Fibroblast of lung (primary cell): ENCODE data around the gene ABL1. TPM values are rescaled to one million over a fixed set of nuclear protein-coding genes. Genes with fewer than 3 reads are reported as not detected.

Experiments
- DNase-seq, 2 donors: peaks; one replicate each; pipeline versions ENCODE4 v3.0.0 to v3.0.0-alpha.2; 2010; ENCODE audit warnings: low read depth in 2 of 2
- H2AFZ ChIP-seq: 2 replicates; pipeline ENCODE4 v1.5.1; 2012; ENCODE audit warnings: low read length, control low read depth, inconsistent platforms
- H3K27ac ChIP-seq: 2 replicates; pipeline ENCODE4 v1.5.1; 2011; ENCODE audit warnings: low read length, control low read depth; ENCODE audit not compliant: insufficient read depth
- H3K27me3 ChIP-seq: 2 replicates; pipeline ENCODE4 v1.5.1; 2011; ENCODE audit warnings: mild to moderate bottlenecking, low read length; ENCODE audit not compliant: control insufficient read depth, insufficient read depth
- H3K36me3 ChIP-seq: 2 replicates; pipeline ENCODE4 v1.5.1; 2011; ENCODE audit warnings: low read length; ENCODE audit not compliant: control insufficient read depth, insufficient read depth
- H3K4me1 ChIP-seq: 2 replicates; pipeline ENCODE4 v1.5.1; 2011; ENCODE audit warnings: low read length; ENCODE audit not compliant: control insufficient read depth, insufficient read depth; ENCODE audit errors: extremely low read depth
- H3K4me2 ChIP-seq: 2 replicates; pipeline ENCODE4 v1.5.1; 2011; ENCODE audit warnings: low read length, control low read depth; ENCODE audit not compliant: insufficient read depth; ENCODE audit errors: extremely low read depth
- H3K4me3 ChIP-seq, 4 experiments: fragments of 200-600 bp in 1 of 4; sonication (generic) in 1 of 4; replicated peaks in 1 of 4; 2 replicates each; pipeline ENCODE4 v1.5.1; 2011 to 2016; ENCODE audit warnings: low read length in 4 of 4, low read depth in 3 of 4, mild to moderate bottlenecking in 3 of 4, control low read depth in 2 of 4, inconsistent platforms in 1 of 4, mixed read lengths in 1 of 4; ENCODE audit not compliant: insufficient read depth in 1 of 4; ENCODE audit errors: control extremely low read depth in 1 of 4
- H3K79me2 ChIP-seq: 2 replicates; pipeline ENCODE4 v1.5.1; 2012; ENCODE audit warnings: mild to moderate bottlenecking, low read length, inconsistent platforms; ENCODE audit not compliant: control insufficient read depth, insufficient read depth
- H3K9ac ChIP-seq: 2 replicates; pipeline ENCODE4 v1.5.1; 2011; ENCODE audit warnings: mild to moderate bottlenecking, low read length, control low read depth; ENCODE audit not compliant: insufficient read depth
- H3K9me3 ChIP-seq: 2 replicates; pipeline ENCODE4 v1.5.1; 2012; ENCODE audit warnings: low read depth, low read length; ENCODE audit not compliant: control insufficient read depth, insufficient read depth
- H4K20me1 ChIP-seq: 2 replicates; pipeline ENCODE4 v1.5.1; 2011; ENCODE audit warnings: low read length; ENCODE audit not compliant: control insufficient read depth, insufficient read depth; ENCODE audit errors: extremely low read depth
- CTCF ChIP-seq, 2 donors: IDR thresholded peaks in 1 of 2; conservative IDR thresholded peaks in 1 of 2; 1 replicate in 1 of 2; 2 replicates in 1 of 2; pipeline ENCODE4 v1.5.1; 2011 to 2012; ENCODE audit warnings: low read length in 2 of 2, control low read depth in 1 of 2, inconsistent platforms in 1 of 2, low read depth in 1 of 2, mild to moderate bottlenecking in 1 of 2
- EZH2 ChIP-seq: IDR thresholded peaks from 2 replicates; pipeline ENCODE4 v1.5.1; 2012; ENCODE audit warnings: low read length, control low read depth, mild to moderate bottlenecking; ENCODE audit errors: missing control alignments
- polyA plus RNA-seq, 2 donors: library from polyadenylated mRNA; depleted of rRNA in 1 of 2; stranded (reverse) in 1 of 2; unstranded in 1 of 2; fragments of >200 nt; gene quantifications; 2 replicates each; pipeline ENCODE4 v1.2.1, GENCODE V29; 2011 to 2012; ENCODE audit warnings: missing spikeins in 1 of 2
- total RNA-seq: library from RNA; depleted of rRNA; stranded (reverse); fragments of >200 nt; gene quantifications from 2 replicates; pipeline ENCODE4 v1.2.1, GENCODE V29; 2014

The ABL1 gene
- total and polyA plus RNA-seq, 2 donors (not counting 1 experiment from before 2014, with no cell fraction given): 46.6 to 65.4 TPM

GRCh38 chr9:130825809-130826208 is 9.2 kb upstream of the ABL1 start:
- H3K27ac ChIP-seq: peak overlapping the region; percentile 71
- peak overlapping the region in 1 of 4 experiments; percentile 47 for H3K4me3 ChIP-seq
- no peak for TF ChIP-seq EZH2
- TF ChIP-seq CTCF (conservative IDR thresholded peaks at IDR 0.05 in 1 of 2, IDR thresholded peaks at IDR 0.05 in 1 of 2; ENCODE audit: low read depth in 1 of 2, low read length in 2 of 2): no peak
- no peak overlapping the region for H3K9ac ChIP-seq
- H2AFZ ChIP-seq: no peak overlapping the region
- H3K4me1 ChIP-seq: peaks cover 21% of the 10 kb centered on the region
- no peak for DNase-seq
- no peaks in the 10 kb centered on the region for H3K27me3 ChIP-seq
- no peaks in the 10 kb centered on the region for H3K36me3 ChIP-seq
- peak overlapping the region; percentile 75 for H3K4me2 ChIP-seq
- no peaks in the 10 kb centered on the region for H3K9me3 ChIP-seq
- H3K79me2 ChIP-seq: peaks cover 16% of the 10 kb centered on the region
- H4K20me1 ChIP-seq: no peaks in the 10 kb centered on the region

- Histone ChIP-seq H2AFZ (no peak overlapping the region), H3K4me1 (peaks cover 24% of the 10 kb centered on the region), H3K27ac (no peak overlapping the region), H3K4me3 (no peak overlapping the region), H3K9ac (no peak overlapping the region), H3K9me3 (no peaks in the 10 kb centered on the region), H3K36me3 (no peaks in the 10 kb centered on the region), H3K27me3 (no peaks in the 10 kb centered on the region), H4K20me1 (no peaks in the 10 kb centered on the region), H3K79me2 (peaks cover 23% of the 10 kb centered on the region), H3K4me2 (no peak overlapping the region)
- no peak for DNase-seq
- TF ChIP-seq EZH2: no peak
- no peak for TF ChIP-seq CTCF (conservative IDR thresholded peaks at IDR 0.05 in 1 of 2, IDR thresholded peaks at IDR 0.05 in 1 of 2; ENCODE audit: low read depth in 1 of 2, low read length in 2 of 2)
Observed at GRCh38 chr9:130829762-130830161, 5.3 kb upstream of the ABL1 start.

- Histone ChIP-seq H4K20me1 (no peaks in the 10 kb centered on the region), H3K9me3 (no peaks in the 10 kb centered on the region), H3K4me3 (no peak overlapping the region), H3K9ac (no peak overlapping the region), H3K4me2 (no peak overlapping the region), H3K27me3 (no peaks in the 10 kb centered on the region), H3K79me2 (peaks cover 25% of the 10 kb centered on the region), H3K27ac (no peak overlapping the region), H3K4me1 (peaks cover 22% of the 10 kb centered on the region), H2AFZ (no peak overlapping the region), H3K36me3 (no peaks in the 10 kb centered on the region)
- peak in 1 of 2 donors; percentile 30 for DNase-seq
- TF ChIP-seq CTCF (conservative IDR thresholded peaks at IDR 0.05 in 1 of 2, IDR thresholded peaks at IDR 0.05 in 1 of 2; ENCODE audit: low read depth in 1 of 2, low read length in 2 of 2) (no peak), EZH2 (no peak)
Observed at GRCh38 chr9:130830231-130830760, 4.8 kb upstream of the ABL1 start.
